ENCODE data around the gene DGKI.

DNA sequence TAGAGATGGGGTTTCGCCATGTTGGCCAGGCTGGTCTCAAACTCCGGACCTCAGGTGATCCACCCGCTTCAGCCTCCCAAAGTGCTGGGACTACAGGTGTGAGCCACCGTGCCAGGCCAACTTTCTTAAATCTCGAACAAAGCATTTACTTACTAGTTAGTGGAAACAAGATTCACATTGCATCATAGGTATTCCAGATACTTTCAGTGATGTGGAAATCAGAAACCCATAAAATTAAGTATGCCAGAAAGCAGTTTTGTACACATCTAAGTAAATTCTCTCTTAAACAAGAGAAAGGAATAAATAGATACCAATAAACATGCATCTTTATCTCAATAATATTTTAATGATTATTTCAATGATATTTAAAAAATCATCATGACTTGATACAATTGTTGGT lies 75.5 kb downstream of the DGKI start:
- TF ChIP-seq, protein P1, sequence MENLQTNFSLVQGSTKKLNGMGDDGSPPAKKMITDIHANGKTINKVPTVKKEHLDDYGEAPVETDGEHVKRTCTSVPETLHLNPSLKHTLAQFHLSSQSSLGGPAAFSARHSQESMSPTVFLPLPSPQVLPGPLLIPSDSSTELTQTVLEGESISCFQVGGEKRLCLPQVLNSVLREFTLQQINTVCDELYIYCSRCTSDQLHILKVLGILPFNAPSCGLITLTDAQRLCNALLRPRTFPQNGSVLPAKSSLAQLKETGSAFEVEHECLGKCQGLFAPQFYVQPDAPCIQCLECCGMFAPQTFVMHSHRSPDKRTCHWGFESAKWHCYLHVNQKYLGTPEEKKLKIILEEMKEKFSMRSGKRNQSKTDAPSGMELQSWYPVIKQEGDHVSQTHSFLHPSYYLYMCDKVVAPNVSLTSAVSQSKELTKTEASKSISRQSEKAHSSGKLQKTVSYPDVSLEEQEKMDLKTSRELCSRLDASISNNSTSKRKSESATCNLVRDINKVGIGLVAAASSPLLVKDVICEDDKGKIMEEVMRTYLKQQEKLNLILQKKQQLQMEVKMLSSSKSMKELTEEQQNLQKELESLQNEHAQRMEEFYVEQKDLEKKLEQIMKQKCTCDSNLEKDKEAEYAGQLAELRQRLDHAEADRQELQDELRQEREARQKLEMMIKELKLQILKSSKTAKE (CRISPR knock-in tag; IDR thresholded peaks at IDR 0.05; ENCODE audit: borderline replicate concordance) = no peak
- TF ChIP-seq POLR2AphosphoS5 (IDR thresholded peaks at IDR 0.05; ENCODE audit: low read depth, low read length) (no peak), PRMT3 (CRISPR knock-in tag; IDR thresholded peaks at IDR 0.05; ENCODE audit: borderline replicate concordance, low read depth) (no peak), U2AF1 (optimal IDR thresholded peaks at IDR 0.05; ENCODE audit: low read depth, low read length) (no peak)
- TF ChIP-seq, protein P2, sequence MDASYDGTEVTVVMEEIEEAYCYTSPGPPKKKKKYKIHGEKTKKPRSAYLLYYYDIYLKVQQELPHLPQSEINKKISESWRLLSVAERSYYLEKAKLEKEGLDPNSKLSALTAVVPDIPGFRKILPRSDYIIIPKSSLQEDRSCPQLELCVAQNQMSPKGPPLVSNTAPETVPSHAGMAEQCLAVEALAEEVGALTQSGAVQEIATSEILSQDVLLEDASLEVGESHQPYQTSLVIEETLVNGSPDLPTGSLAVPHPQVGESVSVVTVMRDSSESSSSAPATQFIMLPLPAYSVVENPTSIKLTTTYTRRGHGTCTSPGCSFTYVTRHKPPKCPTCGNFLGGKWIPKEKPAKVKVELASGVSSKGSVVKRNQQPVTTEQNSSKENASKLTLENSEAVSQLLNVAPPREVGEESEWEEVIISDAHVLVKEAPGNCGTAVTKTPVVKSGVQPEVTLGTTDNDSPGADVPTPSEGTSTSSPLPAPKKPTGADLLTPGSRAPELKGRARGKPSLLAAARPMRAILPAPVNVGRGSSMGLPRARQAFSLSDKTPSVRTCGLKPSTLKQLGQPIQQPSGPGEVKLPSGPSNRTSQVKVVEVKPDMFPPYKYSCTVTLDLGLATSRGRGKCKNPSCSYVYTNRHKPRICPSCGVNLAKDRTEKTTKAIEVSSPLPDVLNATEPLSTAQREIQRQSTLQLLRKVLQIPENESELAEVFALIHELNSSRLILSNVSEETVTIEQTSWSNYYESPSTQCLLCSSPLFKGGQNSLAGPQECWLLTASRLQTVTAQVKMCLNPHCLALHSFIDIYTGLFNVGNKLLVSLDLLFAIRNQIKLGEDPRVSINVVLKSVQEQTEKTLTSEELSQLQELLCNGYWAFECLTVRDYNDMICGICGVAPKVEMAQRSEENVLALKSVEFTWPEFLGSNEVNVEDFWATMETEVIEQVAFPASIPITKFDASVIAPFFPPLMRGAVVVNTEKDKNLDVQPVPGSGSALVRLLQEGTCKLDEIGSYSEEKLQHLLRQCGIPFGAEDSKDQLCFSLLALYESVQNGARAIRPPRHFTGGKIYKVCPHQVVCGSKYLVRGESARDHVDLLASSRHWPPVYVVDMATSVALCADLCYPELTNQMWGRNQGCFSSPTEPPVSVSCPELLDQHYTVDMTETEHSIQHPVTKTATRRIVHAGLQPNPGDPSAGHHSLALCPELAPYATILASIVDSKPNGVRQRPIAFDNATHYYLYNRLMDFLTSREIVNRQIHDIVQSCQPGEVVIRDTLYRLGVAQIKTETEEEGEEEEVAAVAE (CRISPR knock-in tag; IDR thresholded peaks at IDR 0.05; ENCODE audit: borderline replicate concordance) = no peak
